ENCODE measurements around the gene SPATA46.

The SPATA46 gene

DNA sequence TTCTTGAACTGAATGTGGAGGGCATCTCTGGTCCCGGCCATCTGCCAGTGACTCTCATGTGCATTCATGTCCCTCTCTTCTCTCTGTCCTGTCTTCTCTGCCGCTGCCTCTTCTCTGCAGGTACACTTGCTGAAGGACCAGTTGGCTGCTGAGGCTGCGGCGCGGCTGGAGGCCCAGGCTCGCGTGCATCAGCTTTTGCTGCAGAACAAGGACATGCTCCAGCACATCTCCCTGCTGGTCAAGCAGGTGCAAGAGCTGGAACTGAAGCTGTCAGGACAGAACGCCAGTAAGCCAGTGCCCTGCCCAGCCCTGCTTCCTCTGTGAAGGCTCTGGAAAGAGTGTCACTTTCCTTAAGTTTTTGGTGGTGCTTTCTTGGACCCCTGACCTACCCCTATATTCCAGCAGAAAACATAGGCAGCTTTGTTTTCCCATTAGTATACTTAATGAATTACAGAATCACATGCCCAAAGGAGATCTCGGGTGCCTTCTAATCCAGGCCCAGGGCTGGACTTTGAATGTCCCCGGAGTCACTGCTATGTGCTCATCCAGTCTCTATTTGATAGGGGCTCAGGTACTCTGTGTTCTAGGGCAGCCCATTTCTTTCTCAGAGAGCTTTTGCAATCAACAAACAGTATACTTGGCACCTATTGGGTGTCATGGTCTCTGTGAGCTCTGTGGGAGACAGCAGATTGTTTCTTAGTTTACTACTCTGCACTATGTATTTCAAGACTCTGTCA is 11.2 kb downstream of the SPATA46 start:
- Histone ChIP-seq H3K27me3 (ENCODE audit: insufficient read depth, low read length, poor library complexity, severe bottlenecking) (no peaks in the 10 kb centered on the region), H3K4me1 (ENCODE audit: insufficient read depth, low read length, poor library complexity, severe bottlenecking) (no peaks in the 10 kb centered on the region), H3K9me2 (replicated peaks; ENCODE audit: low read depth, low read length) (no peaks in the 10 kb centered on the region), H3K36me3 (ENCODE audit: insufficient read depth, low read length) (no peaks in the 10 kb centered on the region), H3K79me2 (ENCODE audit: insufficient read depth, low read length) (no peaks in the 10 kb centered on the region), H3K9me3 (ENCODE audit: insufficient read depth, low read depth, low read length) (no peaks in the 10 kb centered on the region), H3K9ac (ENCODE audit: low read depth, low read length, poor library complexity, severe bottlenecking) (no peak overlapping the region), H4K20me1 (ENCODE audit: insufficient read depth, low read length, poor library complexity, severe bottlenecking) (no peaks in the 10 kb centered on the region), H3F3A (ENCODE audit: low read depth) (no peaks in the 10 kb centered on the region), H2AFZ (ENCODE audit: low read length) (no peak overlapping the region), H3K4me2 (ENCODE audit: low read depth, low read length, poor library complexity, severe bottlenecking) (no peak overlapping the region), H3K4me3 (ENCODE audit: low read length, poor library complexity, severe bottlenecking) (no peak overlapping the region)
- no peak for TF ChIP-seq EZH2phosphoT487 (IDR thresholded peaks at IDR 0.05; ENCODE audit: borderline replicate concordance)
- TF ChIP-seq, protein P1, sequence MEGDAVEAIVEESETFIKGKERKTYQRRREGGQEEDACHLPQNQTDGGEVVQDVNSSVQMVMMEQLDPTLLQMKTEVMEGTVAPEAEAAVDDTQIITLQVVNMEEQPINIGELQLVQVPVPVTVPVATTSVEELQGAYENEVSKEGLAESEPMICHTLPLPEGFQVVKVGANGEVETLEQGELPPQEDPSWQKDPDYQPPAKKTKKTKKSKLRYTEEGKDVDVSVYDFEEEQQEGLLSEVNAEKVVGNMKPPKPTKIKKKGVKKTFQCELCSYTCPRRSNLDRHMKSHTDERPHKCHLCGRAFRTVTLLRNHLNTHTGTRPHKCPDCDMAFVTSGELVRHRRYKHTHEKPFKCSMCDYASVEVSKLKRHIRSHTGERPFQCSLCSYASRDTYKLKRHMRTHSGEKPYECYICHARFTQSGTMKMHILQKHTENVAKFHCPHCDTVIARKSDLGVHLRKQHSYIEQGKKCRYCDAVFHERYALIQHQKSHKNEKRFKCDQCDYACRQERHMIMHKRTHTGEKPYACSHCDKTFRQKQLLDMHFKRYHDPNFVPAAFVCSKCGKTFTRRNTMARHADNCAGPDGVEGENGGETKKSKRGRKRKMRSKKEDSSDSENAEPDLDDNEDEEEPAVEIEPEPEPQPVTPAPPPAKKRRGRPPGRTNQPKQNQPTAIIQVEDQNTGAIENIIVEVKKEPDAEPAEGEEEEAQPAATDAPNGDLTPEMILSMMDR (conservative IDR thresholded peaks at IDR 0.05; ENCODE audit: low read length) = no peak

DNA sequence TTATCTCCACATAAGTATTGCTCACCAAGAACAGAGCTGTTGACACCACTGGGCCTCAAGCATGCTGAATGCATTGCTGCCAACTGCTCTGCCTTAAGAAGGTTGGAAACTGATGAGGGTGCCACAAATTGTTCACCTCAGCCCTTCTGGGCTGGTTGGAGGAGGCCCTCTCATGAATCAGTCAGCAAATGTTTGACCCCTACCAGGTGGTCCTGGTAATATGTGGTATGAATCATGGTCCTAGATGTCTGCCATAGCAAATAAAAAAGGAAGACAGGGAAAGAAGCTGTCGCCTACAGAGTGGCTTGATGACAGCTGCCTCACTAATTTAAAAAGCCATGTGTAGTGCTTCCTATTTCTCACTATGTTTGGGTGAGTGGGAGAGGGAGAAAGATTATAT is 12.2 kb downstream of the SPATA46 start:
- Histone ChIP-seq H3K9me3 (ENCODE audit: insufficient read depth, low read depth, low read length) (no peaks in the 10 kb centered on the region), H3K4me1 (ENCODE audit: insufficient read depth, low read length, poor library complexity, severe bottlenecking) (no peaks in the 10 kb centered on the region), H3K27me3 (ENCODE audit: insufficient read depth, low read length, poor library complexity, severe bottlenecking) (no peaks in the 10 kb centered on the region), H3K9me2 (replicated peaks; ENCODE audit: low read depth, low read length) (no peaks in the 10 kb centered on the region), H3K4me3 (ENCODE audit: low read length, poor library complexity, severe bottlenecking) (no peak overlapping the region), H3K36me3 (ENCODE audit: insufficient read depth, low read length) (no peaks in the 10 kb centered on the region), H3K9ac (ENCODE audit: low read depth, low read length, poor library complexity, severe bottlenecking) (no peak overlapping the region), H2AFZ (ENCODE audit: low read length) (no peak overlapping the region), H3F3A (ENCODE audit: low read depth) (no peaks in the 10 kb centered on the region), H4K20me1 (ENCODE audit: insufficient read depth, low read length, poor library complexity, severe bottlenecking) (no peaks in the 10 kb centered on the region), H3K79me2 (ENCODE audit: insufficient read depth, low read length) (no peaks in the 10 kb centered on the region), H3K4me2 (ENCODE audit: low read depth, low read length, poor library complexity, severe bottlenecking) (no peak overlapping the region)
- TF ChIP-seq, protein P1 (conservative IDR thresholded peaks at IDR 0.05; ENCODE audit: low read length) = no peak
- no peak for TF ChIP-seq EZH2phosphoT487 (IDR thresholded peaks at IDR 0.05; ENCODE audit: borderline replicate concordance)

DNA sequence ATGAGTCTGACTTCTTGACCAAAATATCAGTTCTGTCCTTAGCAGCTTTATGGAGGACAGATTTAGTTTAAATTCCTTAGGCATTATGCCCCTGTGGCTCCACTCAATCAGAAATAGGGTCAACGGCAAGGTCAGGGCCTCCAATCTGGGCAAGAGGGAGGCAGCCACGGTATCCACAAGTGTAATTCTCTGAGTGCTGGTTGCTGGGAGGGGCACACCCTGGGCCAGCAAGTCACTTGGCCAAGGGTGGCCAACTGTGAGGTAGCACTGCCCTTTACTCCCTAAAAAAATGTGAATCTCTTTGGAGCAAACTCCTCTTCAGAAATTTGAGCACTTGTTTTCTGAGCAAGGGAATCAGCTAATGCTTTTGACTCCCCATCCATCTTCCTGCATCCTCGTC is 12.8 kb downstream of the SPATA46 start:
- no peaks in the 10 kb centered on the region for H3K79me2 ChIP-seq (ENCODE audit: insufficient read depth, low read length)
- H2AFZ ChIP-seq (ENCODE audit: low read length) = no peak overlapping the region
- H3K9ac ChIP-seq (ENCODE audit: low read depth, low read length, poor library complexity, severe bottlenecking) = no peak overlapping the region
- H4K20me1 ChIP-seq (ENCODE audit: insufficient read depth, low read length, poor library complexity, severe bottlenecking) = no peaks in the 10 kb centered on the region
- H3K4me3 ChIP-seq (ENCODE audit: low read length, poor library complexity, severe bottlenecking) = no peak overlapping the region
- no peak overlapping the region for H3K4me2 ChIP-seq (ENCODE audit: low read depth, low read length, poor library complexity, severe bottlenecking)
- no peaks in the 10 kb centered on the region for H3K27me3 ChIP-seq (ENCODE audit: insufficient read depth, low read length, poor library complexity, severe bottlenecking)
- no peaks in the 10 kb centered on the region for H3K9me2 ChIP-seq (replicated peaks; ENCODE audit: low read depth, low read length)
- no peaks in the 10 kb centered on the region for H3F3A ChIP-seq (ENCODE audit: low read depth)
- H3K9me3 ChIP-seq (ENCODE audit: insufficient read depth, low read depth, low read length) = no peaks in the 10 kb centered on the region
- TF ChIP-seq, protein P1 (conservative IDR thresholded peaks at IDR 0.05; ENCODE audit: low read length) = no peak
- H3K4me1 ChIP-seq (ENCODE audit: insufficient read depth, low read length, poor library complexity, severe bottlenecking) = no peaks in the 10 kb centered on the region
- no peaks in the 10 kb centered on the region for H3K36me3 ChIP-seq (ENCODE audit: insufficient read depth, low read length)
